Cardiac atrium fibroblast (primary cell): Measurements from ENCODE around the gene CSTA. TPM values are rescaled to one million over a fixed set of nuclear protein-coding genes. Genes with fewer than 3 reads are reported as not detected.

Experiments used
- total RNA-seq: library from RNA; depleted of rRNA; stranded (reverse); fragments of >200 nt; gene quantifications from 2 replicates; pipeline ENCODE4 v1.2.3, GENCODE V29; 2015

Gene CSTA
- total RNA-seq = 1.3 and 1.8 TPM in 2 replicates

GRCh38 chr3:122324871-122325323, at the start of gene CSTA:
TSS of gene CSTA (plus strand) at chr3:122325248. CDS start at chr3:122325293, 45 bp downstream.

DNA sequence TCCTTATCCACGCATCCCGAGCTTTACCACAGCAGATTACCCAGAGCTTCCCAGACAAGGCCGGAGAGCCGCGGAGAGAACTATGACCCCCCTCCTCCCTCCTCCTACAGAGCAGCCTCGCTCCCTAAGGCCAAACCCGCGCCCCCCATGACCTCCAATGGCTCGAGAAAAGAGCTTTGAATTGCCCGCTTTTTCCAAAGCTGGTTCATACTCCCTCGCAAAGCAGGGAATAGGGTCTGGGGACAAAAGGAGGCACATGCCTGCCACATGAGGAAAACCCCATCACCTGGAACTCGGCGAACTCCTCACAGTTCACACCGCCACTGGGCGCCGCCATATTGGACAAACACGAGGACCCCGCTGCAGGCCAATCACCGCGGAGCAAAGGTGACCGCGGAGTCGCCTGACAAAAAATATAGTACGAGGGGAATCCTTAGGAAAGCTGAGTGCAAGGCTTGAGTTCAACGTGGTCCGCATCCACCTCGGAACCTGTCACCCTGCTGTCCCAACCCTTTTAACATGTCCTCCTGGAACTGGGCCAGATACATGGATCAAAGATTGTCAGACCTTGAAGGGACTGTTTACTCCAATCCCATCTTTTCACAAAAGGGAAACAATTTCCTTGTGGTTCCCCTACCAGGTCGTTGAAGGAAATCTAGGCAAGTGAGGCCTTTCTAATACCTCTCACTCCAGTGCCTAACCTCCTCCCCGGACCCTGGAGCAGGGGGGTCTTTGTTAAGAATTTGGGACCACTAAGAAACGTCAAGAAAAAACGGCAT, 58.0 kb downstream of the CSTA start, which contains the start of gene MIX23:
TSS of gene MIX23 (minus strand) at position 344 of the 779 bp plus-strand sequence. CDS start at position 337, 7 bp downstream.

GRCh38 chr3:122383771-122384697, 59.0 kb downstream of the CSTA start, which contains the start of gene FAM162A:
TSS of gene FAM162A (plus strand) at chr3:122384182. CDS start at chr3:122384266, 84 bp downstream.

Other genes starting within 250 kb of the CSTA start
- not detected in 2 replicates for gene CASR, start 141.6 kb upstream of the CSTA start, total RNA-seq
- gene MIX23, start 58.0 kb downstream of the CSTA start, total RNA-seq = 21.8 and 27.1 TPM in 2 replicates
- 48.9 and 60.1 TPM in 2 replicates for gene FAM162A, start 58.9 kb downstream of the CSTA start, total RNA-seq
- 1.6 and 5.5 TPM in 2 replicates for gene WDR5B, start 90.8 kb downstream of the CSTA start, total RNA-seq
- 19.1 and 24.5 TPM in 2 replicates for gene KPNA1, start 189.7 kb downstream of the CSTA start, total RNA-seq
- 9.9 and 10.4 TPM in 2 replicates for gene PARP9, start 239.1 kb downstream of the CSTA start, total RNA-seq
- gene DTX3L, start 239.1 kb downstream of the CSTA start, total RNA-seq = 10.3 and 14.1 TPM in 2 replicates